Measurements from ENCODE around the gene ADAM12.

DNA sequence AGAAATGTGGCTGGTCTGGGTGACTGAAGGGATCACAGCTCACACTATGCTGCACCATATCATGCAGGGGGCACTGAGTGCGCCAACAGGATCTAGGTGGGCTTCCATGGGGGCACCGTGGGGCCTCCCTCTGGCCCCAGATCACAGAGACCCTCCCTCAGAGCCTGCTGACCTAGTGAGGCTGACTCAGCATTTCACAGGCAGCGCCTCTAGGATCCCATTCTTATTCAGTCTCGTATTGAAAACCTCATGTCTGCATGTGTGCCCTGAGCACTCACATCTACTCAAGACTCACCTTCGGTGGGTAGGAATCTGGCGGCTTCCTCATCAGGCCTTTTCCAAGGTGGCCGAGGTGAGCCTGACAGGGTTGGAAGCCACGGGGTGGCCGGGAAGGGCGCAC is 350.3 kb downstream of the ADAM12 start:
- TF ChIP-seq, protein P1, sequence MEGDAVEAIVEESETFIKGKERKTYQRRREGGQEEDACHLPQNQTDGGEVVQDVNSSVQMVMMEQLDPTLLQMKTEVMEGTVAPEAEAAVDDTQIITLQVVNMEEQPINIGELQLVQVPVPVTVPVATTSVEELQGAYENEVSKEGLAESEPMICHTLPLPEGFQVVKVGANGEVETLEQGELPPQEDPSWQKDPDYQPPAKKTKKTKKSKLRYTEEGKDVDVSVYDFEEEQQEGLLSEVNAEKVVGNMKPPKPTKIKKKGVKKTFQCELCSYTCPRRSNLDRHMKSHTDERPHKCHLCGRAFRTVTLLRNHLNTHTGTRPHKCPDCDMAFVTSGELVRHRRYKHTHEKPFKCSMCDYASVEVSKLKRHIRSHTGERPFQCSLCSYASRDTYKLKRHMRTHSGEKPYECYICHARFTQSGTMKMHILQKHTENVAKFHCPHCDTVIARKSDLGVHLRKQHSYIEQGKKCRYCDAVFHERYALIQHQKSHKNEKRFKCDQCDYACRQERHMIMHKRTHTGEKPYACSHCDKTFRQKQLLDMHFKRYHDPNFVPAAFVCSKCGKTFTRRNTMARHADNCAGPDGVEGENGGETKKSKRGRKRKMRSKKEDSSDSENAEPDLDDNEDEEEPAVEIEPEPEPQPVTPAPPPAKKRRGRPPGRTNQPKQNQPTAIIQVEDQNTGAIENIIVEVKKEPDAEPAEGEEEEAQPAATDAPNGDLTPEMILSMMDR (IDR thresholded peaks at IDR 0.05; ENCODE audit: low read depth, low read length, poor library complexity, severe bottlenecking), result no peak
- TF ChIP-seq EZH2phosphoT487 (IDR thresholded peaks at IDR 0.05; ENCODE audit: borderline replicate concordance, low read length), result no peak

Data from DOHH2 (cell line).